ENCODE results near the gene CALML4.
A peak's percentile ranks its signal among the peaks of the same experiment; 100 is the strongest.

The CALML4 gene

GRCh38 chr15:68191555-68191954, 13.6 kb downstream of the CALML4 start:
- Histone ChIP-seq H4K20me1 (ENCODE audit: control insufficient read depth, insufficient read depth, low read depth, low read length) (no peaks in the 10 kb centered on the region; the same call in 1 of the 2 replicates), H3F3A (ENCODE audit: control insufficient read depth, insufficient read depth) (peaks cover 5% of the 10 kb centered on the region), H3K4me2 (ENCODE audit: low read length) (no peak overlapping the region), H3K4me3 (ENCODE audit: low read length) (no peak overlapping the region), H3K27me3 (ENCODE audit: control insufficient read depth, low read length) (no peaks in the 10 kb centered on the region), H3K9me3 (ENCODE audit: control insufficient read depth, insufficient read depth, low read length) (no peaks in the 10 kb centered on the region), H3K4me1 (ENCODE audit: control insufficient read depth, low read length) (peaks cover 19% of the 10 kb centered on the region), H3K36me3 (ENCODE audit: control insufficient read depth, low read length) (peaks cover 74% of the 10 kb centered on the region), H3K9me2 (replicated peaks; ENCODE audit: control insufficient read depth, low read length) (no peaks in the 10 kb centered on the region), H3K27ac (ENCODE audit: low read depth, low read length) (no peak overlapping the region), H3K79me2 (ENCODE audit: control insufficient read depth, low read length) (no peaks in the 10 kb centered on the region)
- no peak for TF ChIP-seq CTCF (IDR thresholded peaks at IDR 0.05; ENCODE audit: low read depth, low read length, poor library complexity, severe bottlenecking)
- no peak for TF ChIP-seq EZH2phosphoT487 (IDR thresholded peaks at IDR 0.05; ENCODE audit: borderline replicate concordance, low read length)

GRCh38 chr15:68190048-68190447, 15.1 kb downstream of the CALML4 start:
- H3F3A ChIP-seq (ENCODE audit: control insufficient read depth, insufficient read depth): peaks cover 5% of the 10 kb centered on the region; the same call in 1 of the 2 replicates

GRCh38 chr15:68188647-68189046, 16.5 kb downstream of the CALML4 start:
- Histone ChIP-seq H3K4me3 (ENCODE audit: low read length) (no peak overlapping the region), H3K4me1 (ENCODE audit: control insufficient read depth, low read length) (peaks cover 19% of the 10 kb centered on the region), H3K9me3 (ENCODE audit: control insufficient read depth, insufficient read depth, low read length) (no peaks in the 10 kb centered on the region), H3K9me2 (replicated peaks; ENCODE audit: control insufficient read depth, low read length) (no peaks in the 10 kb centered on the region), H4K20me1 (ENCODE audit: control insufficient read depth, insufficient read depth, low read depth, low read length) (no peaks in the 10 kb centered on the region; the same call in 1 of the 2 replicates), H3K27me3 (ENCODE audit: control insufficient read depth, low read length) (no peaks in the 10 kb centered on the region), H3K27ac (ENCODE audit: low read depth, low read length) (peak overlapping the region; percentile 29), H3F3A (ENCODE audit: control insufficient read depth, insufficient read depth) (peaks cover 5% of the 10 kb centered on the region; the same call in 1 of the 2 replicates), H3K4me2 (ENCODE audit: low read length) (peak overlapping the region; percentile 24), H3K79me2 (ENCODE audit: control insufficient read depth, low read length) (no peaks in the 10 kb centered on the region), H3K36me3 (ENCODE audit: control insufficient read depth, low read length) (peaks cover 92% of the 10 kb centered on the region)
- TF ChIP-seq CTCF (IDR thresholded peaks at IDR 0.05; ENCODE audit: low read depth, low read length, poor library complexity, severe bottlenecking): no peak
- no peak for TF ChIP-seq EZH2phosphoT487 (IDR thresholded peaks at IDR 0.05; ENCODE audit: borderline replicate concordance, low read length)

More at GRCh38 chr15:68190048-68190447, 15.1 kb downstream of the CALML4 start:
- no peak overlapping the region for H3K27ac ChIP-seq (ENCODE audit: low read depth, low read length)
- H3K27me3 ChIP-seq (ENCODE audit: control insufficient read depth, low read length): no peaks in the 10 kb centered on the region
- no peaks in the 10 kb centered on the region for H3K9me3 ChIP-seq (ENCODE audit: control insufficient read depth, insufficient read depth, low read length)
- TF ChIP-seq EZH2phosphoT487 (IDR thresholded peaks at IDR 0.05; ENCODE audit: borderline replicate concordance, low read length) (no peak), CTCF (IDR thresholded peaks at IDR 0.05; ENCODE audit: low read depth, low read length, poor library complexity, severe bottlenecking) (no peak)
- no peaks in the 10 kb centered on the region; the same call in 1 of the 2 replicates for H4K20me1 ChIP-seq (ENCODE audit: control insufficient read depth, insufficient read depth, low read depth, low read length)
- H3K4me2 ChIP-seq (ENCODE audit: low read length): no peak overlapping the region
- no peaks in the 10 kb centered on the region for H3K79me2 ChIP-seq (ENCODE audit: control insufficient read depth, low read length)
- H3K4me1 ChIP-seq (ENCODE audit: control insufficient read depth, low read length): peaks cover 19% of the 10 kb centered on the region
- peaks cover 83% of the 10 kb centered on the region for H3K36me3 ChIP-seq (ENCODE audit: control insufficient read depth, low read length)
- no peaks in the 10 kb centered on the region for H3K9me2 ChIP-seq (replicated peaks; ENCODE audit: control insufficient read depth, low read length)
- H3K4me3 ChIP-seq (ENCODE audit: low read length): no peak overlapping the region

Data from DOHH2 (cell line).